Endometrial microvascular endothelial cells (primary cell): ENCODE measurements around the gene ATP11B. TPM values are rescaled to one million over a fixed set of nuclear protein-coding genes. Genes with fewer than 3 reads are reported as not detected.

Experiments
- in situ Hi-C: cut with HindIII; loops from 2 replicates; pipeline ENCODE4 v1.10.0; 2017; ENCODE audit warnings: low sequenced_read_pairs, low pct_unique_long_range_greater_than_20kb; ENCODE audit errors: inconsistent ontology term
- total RNA-seq: library from RNA; depleted of rRNA; stranded (reverse); fragments of >200 nt; gene quantifications from one replicate; pipeline ENCODE4 v1.2.3, GENCODE V29; 2015; ENCODE audit errors: inconsistent ontology term

Gene ATP11B
- total RNA-seq, 1 donor from 2014 or later = 48.3 TPM

GRCh38 chr3:182895513-182896112 lies 102.3 kb downstream of the ATP11B start:
- in situ Hi-C loops = no loop called here

GRCh38 chr3:182896553-182896952 lies 103.2 kb downstream of the ATP11B start:
- in situ Hi-C loops = no loop called here

- in situ Hi-C loops = no loop called here
Observed at GRCh38 chr3:182902236-182902635, 108.9 kb downstream of the ATP11B start.

- in situ Hi-C loops = no loop called here
Observed at GRCh38 chr3:182904164-182904563, 110.9 kb downstream of the ATP11B start.

- in situ Hi-C loops = no loop called here
Observed at GRCh38 chr3:182905623-182906022, 112.3 kb downstream of the ATP11B start.

GRCh38 chr3:182906036-182906435 lies 112.7 kb downstream of the ATP11B start:
- in situ Hi-C loops = no loop called here

- in situ Hi-C loops = no loop called here
Observed at GRCh38 chr3:182908471-182908870, 115.2 kb downstream of the ATP11B start.

- in situ Hi-C loops = no loop called here
Observed at GRCh38 chr3:182909318-182910040, 116.2 kb downstream of the ATP11B start.

- in situ Hi-C loops = no loop called here
Observed at GRCh38 chr3:182910936-182911781, 117.9 kb downstream of the ATP11B start.

GRCh38 chr3:182911782-182912111 lies 118.4 kb downstream of the ATP11B start:
- in situ Hi-C loops = no loop called here

- in situ Hi-C loops = no loop called here
Observed at GRCh38 chr3:182912474-182912873, 119.2 kb downstream of the ATP11B start.

GRCh38 chr3:182913889-182914288 lies 120.6 kb downstream of the ATP11B start:
- in situ Hi-C loops = no loop called here

- in situ Hi-C loops = no loop called here
Observed at GRCh38 chr3:182914341-182914740, 121.0 kb downstream of the ATP11B start.

GRCh38 chr3:182917134-182917533 lies 123.8 kb downstream of the ATP11B start:
- in situ Hi-C loops = no loop called here

- in situ Hi-C loops = no loop called here
Observed at GRCh38 chr3:182919866-182920357, 126.6 kb downstream of the ATP11B start.

GRCh38 chr3:182920515-182921084 lies 127.3 kb downstream of the ATP11B start:
- in situ Hi-C loops = no loop called here

GRCh38 chr3:182921665-182922355 lies 128.5 kb downstream of the ATP11B start:
- in situ Hi-C loops = no loop called here

GRCh38 chr3:182925330-182925943 lies 132.1 kb downstream of the ATP11B start:
- in situ Hi-C loops = no loop called here
